ENCODE results near the gene MOV10.
"Not testable (repeated sequence)": the region's sequence is repeated elsewhere in the genome, so short reads cannot be mapped to it uniquely, and the experiment has no call there.

MOV10 gene

DNA sequence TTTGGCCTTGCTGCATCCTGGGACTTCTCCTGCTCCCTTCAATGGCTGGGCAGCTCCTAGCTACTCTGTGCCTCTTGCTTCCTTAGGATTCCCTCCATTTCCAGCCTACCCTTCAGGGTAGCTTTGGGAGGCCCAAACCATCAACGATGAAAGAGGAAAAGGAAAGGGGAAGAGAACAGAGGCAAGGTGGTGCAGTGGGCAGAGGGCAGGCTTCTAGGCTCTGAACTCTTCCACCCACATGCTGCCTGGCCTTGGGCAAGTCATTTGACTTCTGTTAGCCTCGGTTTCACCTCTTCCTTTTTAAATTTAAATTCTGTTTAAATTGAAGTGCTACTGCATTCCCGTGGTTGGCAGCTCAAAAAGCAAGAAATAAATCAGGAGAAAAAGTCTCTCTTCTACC is 46.3 kb downstream of the MOV10 start:
- TF ChIP-seq ZNF274 (IDR thresholded peaks at IDR 0.05; ENCODE audit: low read depth, low read length) = no peak
- no peak overlapping the region for H3K4me3 ChIP-seq (ENCODE audit: low read length)

DNA sequence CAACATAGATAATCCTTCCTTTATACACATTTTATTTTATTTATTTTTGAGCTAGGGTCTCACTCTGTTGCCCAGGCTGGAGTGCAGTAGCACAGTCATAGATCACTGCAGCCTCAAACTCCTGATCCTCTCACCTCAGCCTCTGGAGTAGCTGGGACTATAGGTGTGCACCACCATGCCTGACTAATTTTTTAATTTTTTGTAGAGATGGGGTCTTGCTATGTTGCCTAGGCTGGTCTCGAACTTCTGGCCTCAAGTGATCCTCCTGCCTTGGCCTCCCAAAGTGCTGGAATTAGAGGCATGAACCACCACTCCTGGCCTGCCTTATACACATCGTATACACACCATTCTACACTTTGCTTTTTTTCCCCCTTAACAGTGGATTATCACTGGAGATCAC is 46.8 kb downstream of the MOV10 start:
- not testable (repeated sequence) for H3K4me3 ChIP-seq (ENCODE audit: low read length)

DNA sequence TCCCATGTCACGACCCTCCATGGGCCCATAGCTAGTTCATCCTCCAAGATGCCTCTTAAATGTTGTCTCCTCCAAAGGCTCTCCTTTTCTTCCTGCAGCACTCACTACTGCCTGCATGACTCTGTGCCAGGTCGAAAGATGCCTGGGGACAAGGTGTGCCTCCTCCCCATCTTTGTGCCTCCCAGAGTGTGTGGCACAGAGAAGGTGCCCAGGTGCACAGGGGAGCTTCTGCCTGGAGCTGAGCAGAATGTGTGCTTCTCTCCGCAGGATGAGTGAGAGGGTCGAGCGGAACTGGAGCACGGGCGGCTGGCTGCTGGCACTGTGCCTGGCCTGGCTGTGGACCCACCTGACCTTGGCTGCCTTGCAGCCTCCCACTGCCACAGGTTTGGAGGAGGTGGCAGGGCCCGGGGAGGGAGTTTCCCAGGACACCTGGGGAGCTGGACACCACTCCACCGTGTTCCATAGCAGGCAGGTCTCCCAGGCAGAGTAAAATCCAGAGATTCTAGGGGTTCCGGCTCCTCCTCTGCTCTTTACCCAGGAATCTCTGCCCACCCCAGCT is 47.6 kb downstream of the MOV10 start:
- no peak overlapping the region for H3K4me3 ChIP-seq (ENCODE audit: low read length)
- no peak for TF ChIP-seq ZNF274 (IDR thresholded peaks at IDR 0.05; ENCODE audit: low read depth, low read length)

DNA sequence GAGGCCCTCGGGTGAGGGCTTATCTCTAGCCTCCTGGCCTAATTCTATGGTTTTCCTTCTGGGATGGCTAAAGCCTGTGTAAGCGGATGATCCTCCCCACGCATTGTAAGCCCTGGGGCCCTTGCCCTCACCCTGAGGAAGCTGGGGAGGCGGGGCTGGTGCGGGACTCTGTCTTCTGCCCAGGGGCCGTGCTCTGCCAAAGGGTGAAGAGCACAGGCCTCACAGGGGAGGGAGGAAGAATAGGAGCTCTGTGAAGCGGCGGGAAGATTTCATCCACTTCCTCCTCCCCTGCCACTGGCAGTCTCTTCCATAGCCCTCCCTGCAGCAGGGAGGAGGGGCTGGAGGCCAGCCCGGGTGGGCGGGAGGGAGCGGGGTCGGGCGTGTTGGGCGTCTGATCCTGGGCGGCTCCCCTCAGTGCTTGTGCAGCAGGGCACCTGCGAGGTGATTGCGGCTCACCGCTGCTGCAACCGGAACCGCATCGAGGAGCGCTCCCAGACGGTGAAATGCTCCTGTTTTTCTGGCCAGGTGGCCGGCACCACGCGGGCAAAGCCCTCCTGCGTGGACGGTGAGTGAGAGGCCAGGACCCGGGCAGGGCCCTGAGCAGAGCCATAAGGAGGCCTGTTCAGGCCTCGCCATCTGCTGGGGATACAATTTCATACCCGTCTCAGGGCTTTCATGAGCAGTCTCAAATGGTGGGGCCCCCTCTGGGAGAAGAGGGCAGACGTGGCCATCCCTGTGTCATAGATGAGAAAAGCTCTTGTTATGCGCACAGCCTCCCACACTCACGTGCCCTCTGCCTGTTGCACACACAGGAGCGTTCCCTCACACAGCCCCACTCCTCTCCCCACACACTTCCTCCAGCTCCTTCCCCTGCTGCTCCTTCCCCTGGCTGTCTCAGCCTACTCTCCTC is 48.4 kb downstream of the MOV10 start:
- no peak overlapping the region for H3K4me3 ChIP-seq (ENCODE audit: low read length)
- TF ChIP-seq ZNF274 (IDR thresholded peaks at IDR 0.05; ENCODE audit: low read depth, low read length) = no peak

DNA sequence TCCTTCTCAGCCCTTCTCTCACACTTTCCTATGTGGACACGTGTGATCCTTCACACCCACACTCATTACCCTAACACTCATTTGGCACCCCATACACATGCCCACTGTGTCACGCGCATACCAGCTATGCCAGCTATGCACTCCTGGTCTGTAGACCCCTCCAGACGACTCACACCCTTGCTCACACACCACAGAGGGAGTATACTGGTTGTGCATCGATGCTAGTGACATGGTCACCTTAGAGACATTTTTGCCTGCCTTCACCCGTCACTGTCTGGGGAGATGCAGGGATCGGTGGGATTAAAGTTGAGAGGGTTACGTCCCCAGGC is 49.0 kb downstream of the MOV10 start:
- TF ChIP-seq ZNF274 (IDR thresholded peaks at IDR 0.05; ENCODE audit: low read depth, low read length) = no peak
- H3K4me3 ChIP-seq (ENCODE audit: low read length) = no peak overlapping the region

DNA sequence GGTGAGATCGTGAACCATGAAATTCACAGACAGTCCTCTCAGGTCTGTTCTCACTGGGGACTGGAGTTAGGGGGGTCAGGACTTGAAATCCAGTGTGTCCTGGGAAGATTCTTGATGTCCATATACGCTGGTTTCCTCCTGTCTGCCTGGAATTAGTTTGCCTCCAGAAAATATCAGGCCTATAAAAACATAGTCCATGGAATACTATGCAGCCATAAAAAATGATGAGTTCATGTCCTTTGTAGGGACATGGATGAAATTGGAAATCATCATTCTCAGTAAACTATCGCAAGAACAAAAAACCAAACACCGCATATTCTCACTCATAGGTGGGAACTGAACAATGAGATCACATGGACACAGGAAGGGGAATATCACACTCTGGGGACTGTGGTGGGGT is 49.8 kb downstream of the MOV10 start:
- not testable (repeated sequence) for H3K4me3 ChIP-seq (ENCODE audit: low read length)

DNA sequence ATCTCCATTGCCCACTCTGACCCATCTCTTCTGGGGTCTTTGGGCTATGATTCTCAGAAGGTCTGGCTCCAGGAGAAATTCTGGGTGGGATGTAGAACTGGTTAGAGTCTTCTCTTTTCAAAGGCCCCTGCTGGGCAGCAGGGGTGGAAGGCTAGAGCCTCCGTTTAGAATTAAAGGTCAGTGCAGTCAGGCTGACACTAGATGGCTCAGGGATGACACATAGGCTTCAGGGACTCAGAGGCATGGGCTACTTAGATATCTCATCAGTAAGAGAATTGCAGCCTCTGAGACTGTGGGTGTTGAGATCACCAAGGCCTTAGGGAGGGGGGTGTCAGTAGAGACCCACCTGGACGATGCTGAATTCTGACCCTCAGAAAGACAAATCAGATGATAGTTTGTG is 53.3 kb downstream of the MOV10 start:
- TF ChIP-seq ZNF274 (IDR thresholded peaks at IDR 0.05; ENCODE audit: low read depth, low read length) = no peak
- no peak overlapping the region for H3K4me3 ChIP-seq (ENCODE audit: low read length)

DNA sequence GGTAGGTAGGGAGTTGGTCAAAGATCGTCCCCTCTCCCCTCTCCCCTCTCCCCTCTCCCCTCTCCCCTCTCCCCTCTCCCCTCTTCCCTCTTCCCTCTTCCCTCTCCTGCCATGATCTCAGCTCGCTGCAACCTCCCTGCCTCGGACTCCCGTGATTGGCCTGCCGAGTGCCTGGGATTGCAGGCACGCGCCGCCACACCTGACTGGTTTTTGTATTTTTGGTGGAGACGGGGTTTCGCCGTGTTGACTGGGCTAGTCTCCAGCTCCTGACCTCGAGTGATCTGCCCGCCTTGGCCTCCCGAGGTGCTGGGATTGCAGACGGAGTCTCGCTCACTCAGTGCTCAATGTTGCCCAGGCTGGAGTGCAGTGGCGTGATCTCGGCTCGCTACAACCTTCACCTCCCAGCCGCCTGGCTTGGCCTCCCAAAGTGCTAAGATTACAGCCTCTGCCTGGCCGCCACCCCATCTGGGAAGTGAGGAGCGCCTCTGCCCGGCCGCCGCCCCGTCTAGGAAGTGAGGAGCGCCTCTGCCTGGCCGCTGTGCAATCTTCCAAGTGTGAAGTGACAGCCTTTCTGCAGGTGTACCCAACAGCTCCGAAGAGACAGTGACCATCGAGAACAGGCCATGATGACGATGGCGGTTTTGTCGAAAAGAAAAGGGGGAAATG is 54.0 kb downstream of the MOV10 start:
- H3K4me3 ChIP-seq (ENCODE audit: low read length) = not testable (repeated sequence)

DNA sequence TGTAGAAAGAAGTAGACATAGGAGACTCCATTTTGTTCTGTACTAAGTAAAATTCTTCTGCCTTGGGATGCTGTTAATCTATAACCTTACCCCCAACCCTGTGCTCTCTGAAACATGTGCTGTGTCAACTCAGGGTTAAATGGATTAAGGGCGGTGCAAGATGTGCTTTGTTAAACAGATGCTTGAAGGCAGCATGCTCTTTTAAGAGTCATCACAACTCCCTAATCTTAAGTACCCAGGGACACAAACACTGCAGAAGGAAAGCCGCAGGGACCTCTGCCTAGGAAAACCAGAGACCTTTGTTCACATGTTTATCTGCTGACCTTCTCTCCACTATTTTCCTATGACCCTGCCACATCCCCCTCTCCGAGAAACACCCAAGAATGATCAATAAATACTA is 54.6 kb downstream of the MOV10 start:
- H3K4me3 ChIP-seq (ENCODE audit: low read length) = not testable (repeated sequence)

DNA sequence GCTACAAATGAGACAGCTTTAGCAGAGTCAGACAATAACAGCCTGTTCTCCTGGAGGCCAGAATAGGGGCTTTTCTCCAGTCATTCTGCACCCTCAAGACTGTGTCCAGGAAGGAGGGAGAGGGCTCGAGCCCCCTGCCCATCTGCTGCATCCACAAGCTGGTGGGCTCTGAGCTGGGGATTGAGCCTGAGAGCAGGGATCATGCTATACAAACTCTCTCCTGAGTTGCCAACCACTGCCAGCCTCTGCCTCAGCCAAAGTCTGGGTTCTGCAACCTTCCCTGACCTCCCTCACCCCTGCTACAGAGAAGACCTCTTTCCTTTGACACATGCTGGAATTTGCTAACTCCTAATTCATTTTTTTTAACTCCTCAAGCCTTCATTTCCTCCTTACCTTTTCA is 55.5 kb downstream of the MOV10 start:
- TF ChIP-seq ZNF274 (IDR thresholded peaks at IDR 0.05; ENCODE audit: low read depth, low read length) = no peak
- H3K4me3 ChIP-seq (ENCODE audit: low read length) = no peak overlapping the region

DNA sequence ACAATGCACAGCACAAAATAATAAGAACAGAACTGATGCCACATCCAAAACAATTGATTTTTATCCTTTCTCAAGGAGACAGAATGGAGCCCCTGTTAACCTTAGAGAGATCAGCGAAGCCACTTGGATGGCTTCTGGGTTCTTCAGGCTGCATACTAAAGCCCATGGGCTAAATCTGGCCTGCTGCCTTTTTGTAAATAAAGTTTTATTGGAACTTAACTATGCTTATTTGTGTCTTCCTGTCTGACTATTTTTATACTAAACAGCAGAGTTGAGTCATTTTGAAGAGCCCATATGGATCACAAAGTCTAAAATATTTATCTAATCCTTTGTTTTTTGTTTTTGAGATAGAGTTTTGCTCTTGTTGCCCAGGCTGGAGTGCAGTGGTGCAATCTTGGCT is 57.0 kb downstream of the MOV10 start:
- H3K4me3 ChIP-seq (ENCODE audit: low read length) = no peak overlapping the region

DNA sequence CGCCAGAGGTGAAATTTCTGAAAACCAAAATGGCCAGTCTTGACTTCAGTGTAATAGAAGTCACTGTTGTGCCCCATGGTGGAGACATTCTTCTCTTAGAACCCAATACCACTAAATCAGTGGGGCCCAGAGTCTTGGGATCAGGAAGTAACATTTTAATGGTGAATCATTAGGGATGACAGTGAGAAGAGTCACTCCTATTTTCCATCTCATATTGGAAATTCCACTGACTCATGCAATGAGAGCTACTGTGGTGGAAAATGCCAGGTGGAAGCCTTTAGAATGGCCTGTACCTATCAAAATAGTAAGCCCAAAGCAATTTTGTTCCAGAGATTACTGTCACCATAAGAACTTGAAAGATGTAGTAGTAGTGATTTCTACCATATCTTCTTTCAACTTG is 61.3 kb downstream of the MOV10 start:
- TF ChIP-seq ZNF274 (IDR thresholded peaks at IDR 0.05; ENCODE audit: low read depth, low read length) = no peak
- no peak overlapping the region for H3K4me3 ChIP-seq (ENCODE audit: low read length)

More for the DNA sequence above, 57.0 kb downstream of the MOV10 start:
- TF ChIP-seq ZNF274 (IDR thresholded peaks at IDR 0.05; ENCODE audit: low read depth, low read length) = no peak

DNA sequence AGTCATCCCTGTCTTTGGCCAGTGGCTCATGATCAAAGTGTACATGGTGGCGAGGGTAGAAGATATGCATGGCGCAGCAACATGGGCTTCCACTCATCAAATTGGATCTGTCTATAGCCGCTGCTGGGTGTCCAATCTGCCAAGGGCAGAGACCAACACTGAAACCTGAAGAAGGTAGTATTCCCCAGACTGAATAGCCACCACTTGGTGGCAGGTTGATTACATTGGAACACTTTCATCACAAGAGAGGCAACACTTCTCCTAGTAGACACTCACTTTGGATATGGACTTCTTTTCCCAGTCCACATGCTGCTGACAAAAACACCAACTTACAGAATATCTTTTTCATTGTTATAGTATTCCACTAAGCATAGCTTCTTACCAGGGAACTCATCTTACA is 63.1 kb downstream of the MOV10 start:
- no peak for TF ChIP-seq ZNF274 (IDR thresholded peaks at IDR 0.05; ENCODE audit: low read depth, low read length)
- H3K4me3 ChIP-seq (ENCODE audit: low read length) = no peak overlapping the region

DNA sequence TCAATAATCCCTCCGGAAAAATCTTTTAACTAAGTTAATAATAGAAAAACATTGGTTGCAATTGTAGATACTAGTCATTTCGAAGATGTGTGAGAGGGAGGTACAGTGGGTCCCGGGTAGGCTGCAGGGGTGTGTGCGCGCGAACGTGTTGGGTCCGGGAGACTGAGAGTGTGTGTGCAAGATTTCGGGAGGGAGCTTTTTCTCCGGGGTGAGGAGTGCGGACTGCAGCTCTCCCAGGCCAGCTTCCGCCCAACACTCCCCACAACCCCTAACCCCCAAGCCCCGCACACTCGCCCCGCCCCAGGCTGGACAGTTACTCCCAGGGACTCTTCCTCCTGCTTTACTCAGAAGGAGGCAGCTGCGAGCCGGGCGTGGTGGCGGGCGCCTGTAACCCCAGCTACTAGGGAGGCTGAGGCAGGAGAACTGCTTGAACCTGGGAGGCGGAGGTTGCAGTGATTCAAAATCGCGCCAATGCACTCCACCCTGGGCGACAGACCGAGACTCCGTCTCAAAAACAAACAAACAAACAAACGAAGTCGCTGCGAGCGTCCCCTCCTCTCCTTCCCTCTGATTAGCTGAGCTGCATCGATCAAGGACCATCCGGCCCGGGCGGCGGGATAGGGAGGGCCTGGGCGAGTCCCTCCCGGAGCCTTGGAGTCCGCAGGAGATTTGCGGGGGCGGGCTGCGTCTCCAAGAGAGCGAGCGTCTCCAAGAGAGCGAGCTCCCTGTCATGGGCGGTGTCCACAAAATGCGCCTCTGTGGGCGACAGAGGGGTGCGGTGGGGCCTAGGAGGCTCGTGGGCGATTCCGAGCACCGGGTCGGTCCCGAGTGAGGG is 68.9 kb downstream of the MOV10 start:
- no peak for TF ChIP-seq ZNF274 (IDR thresholded peaks at IDR 0.05; ENCODE audit: low read depth, low read length)
- no peak overlapping the region for H3K4me3 ChIP-seq (ENCODE audit: low read length)

Data from GM08714 (cell line).